Measurements from ENCODE around the gene C22orf39.

The C22orf39 gene

GRCh38 chr22:19411690-19412045 is 35.8 kb downstream of the C22orf39 start:
- Histone ChIP-seq H3K27me3 (ENCODE audit: insufficient read depth, low read depth) (no peaks in the 10 kb centered on the region), H3K9ac (no peak overlapping the region), H3K4me3 (IDR thresholded peaks at IDR 0.05; ENCODE audit: insufficient read depth, low read depth, low read length) (no peak overlapping the region), H3K4me2 (no peak overlapping the region), H2AFZ (ENCODE audit: low read depth) (no peak overlapping the region), H3K27ac (no peak overlapping the region; the same call in 1 of the 2 replicates), H3K79me2 (ENCODE audit: insufficient read depth, low read depth) (peaks cover 80% of the 10 kb centered on the region), H3K4me1 (ENCODE audit: low read depth, poor library complexity, severe bottlenecking) (peaks cover 51% of the 10 kb centered on the region), H4K20me1 (ENCODE audit: insufficient read depth) (peaks cover 42% of the 10 kb centered on the region), H3K36me3 (ENCODE audit: insufficient read depth) (0 out of 2 replicates have a peak, but pooled peaks cover 3% of the 10 kb centered on the region)
- no peak for TF ChIP-seq CTCF (conservative IDR thresholded peaks at IDR 0.05; ENCODE audit: low read depth, low read length)

GRCh38 chr22:19410941-19411689 is 36.4 kb downstream of the C22orf39 start:
- H3K9ac ChIP-seq, result no peak overlapping the region
- no peaks in the 10 kb centered on the region for H3K27me3 ChIP-seq (ENCODE audit: insufficient read depth, low read depth)
- no peak for TF ChIP-seq CTCF (conservative IDR thresholded peaks at IDR 0.05; ENCODE audit: low read depth, low read length)
- peaks cover 74% of the 10 kb centered on the region for H3K79me2 ChIP-seq (ENCODE audit: insufficient read depth, low read depth)
- 0 out of 2 replicates have a peak, but pooled peaks cover 3% of the 10 kb centered on the region for H3K36me3 ChIP-seq (ENCODE audit: insufficient read depth)
- no peak overlapping the region for H2AFZ ChIP-seq (ENCODE audit: low read depth)
- no peak overlapping the region; the same call in 1 of the 2 replicates for H3K27ac ChIP-seq
- no peak overlapping the region for H3K4me2 ChIP-seq
- peaks cover 45% of the 10 kb centered on the region for H3K4me1 ChIP-seq (ENCODE audit: low read depth, poor library complexity, severe bottlenecking)
- H4K20me1 ChIP-seq (ENCODE audit: insufficient read depth), result peaks cover 39% of the 10 kb centered on the region
- H3K4me3 ChIP-seq (IDR thresholded peaks at IDR 0.05; ENCODE audit: insufficient read depth, low read depth, low read length), result no peak overlapping the region

GRCh38 chr22:19407649-19408606 is 39.6 kb downstream of the C22orf39 start:
- Histone ChIP-seq H3K36me3 (ENCODE audit: insufficient read depth) (0 out of 2 replicates have a peak, but pooled peaks cover 3% of the 10 kb centered on the region), H3K4me2 (no peak overlapping the region), H4K20me1 (ENCODE audit: insufficient read depth) (peaks cover 19% of the 10 kb centered on the region), H3K79me2 (ENCODE audit: insufficient read depth, low read depth) (peaks cover 42% of the 10 kb centered on the region), H3K27ac (no peak overlapping the region), H3K4me3 (IDR thresholded peaks at IDR 0.05; ENCODE audit: insufficient read depth, low read depth, low read length) (no peak overlapping the region), H2AFZ (ENCODE audit: low read depth) (no peak overlapping the region), H3K9ac (no peak overlapping the region), H3K27me3 (ENCODE audit: insufficient read depth, low read depth) (no peaks in the 10 kb centered on the region), H3K4me1 (ENCODE audit: low read depth, poor library complexity, severe bottlenecking) (peaks cover 14% of the 10 kb centered on the region)
- no peak for TF ChIP-seq CTCF (conservative IDR thresholded peaks at IDR 0.05; ENCODE audit: low read depth, low read length)

- no peak overlapping the region for H2AFZ ChIP-seq (ENCODE audit: low read depth)
- H3K4me1 ChIP-seq (ENCODE audit: low read depth, poor library complexity, severe bottlenecking), result peaks cover 4% of the 10 kb centered on the region
- no peak for TF ChIP-seq CTCF (conservative IDR thresholded peaks at IDR 0.05; ENCODE audit: low read depth, low read length)
- no peak overlapping the region for H3K4me2 ChIP-seq
- H3K36me3 ChIP-seq (ENCODE audit: insufficient read depth), result 0 out of 2 replicates have a peak, but pooled peaks cover 3% of the 10 kb centered on the region
- H4K20me1 ChIP-seq (ENCODE audit: insufficient read depth), result peaks cover 8% of the 10 kb centered on the region; the same call in 1 of the 2 replicates
- no peaks in the 10 kb centered on the region for H3K27me3 ChIP-seq (ENCODE audit: insufficient read depth, low read depth)
- H3K4me3 ChIP-seq (IDR thresholded peaks at IDR 0.05; ENCODE audit: insufficient read depth, low read depth, low read length), result no peak overlapping the region
- H3K27ac ChIP-seq, result no peak overlapping the region
- H3K9ac ChIP-seq, result no peak overlapping the region
- H3K79me2 ChIP-seq (ENCODE audit: insufficient read depth, low read depth), result peaks cover 32% of the 10 kb centered on the region
Measured at GRCh38 chr22:19406846-19407245, 40.7 kb downstream of the C22orf39 start.
